ENCODE results near the gene RNASE4. TPM values are rescaled to one million over a fixed set of nuclear protein-coding genes. Genes with fewer than 3 reads are reported as not detected.
A peak's percentile ranks its signal among the peaks of the same experiment; 100 is the strongest.

The RNASE4 gene
- total RNA-seq, 4 donors from 2014 or later: 5.8 to 51.7 (median 33.6) TPM

DNA sequence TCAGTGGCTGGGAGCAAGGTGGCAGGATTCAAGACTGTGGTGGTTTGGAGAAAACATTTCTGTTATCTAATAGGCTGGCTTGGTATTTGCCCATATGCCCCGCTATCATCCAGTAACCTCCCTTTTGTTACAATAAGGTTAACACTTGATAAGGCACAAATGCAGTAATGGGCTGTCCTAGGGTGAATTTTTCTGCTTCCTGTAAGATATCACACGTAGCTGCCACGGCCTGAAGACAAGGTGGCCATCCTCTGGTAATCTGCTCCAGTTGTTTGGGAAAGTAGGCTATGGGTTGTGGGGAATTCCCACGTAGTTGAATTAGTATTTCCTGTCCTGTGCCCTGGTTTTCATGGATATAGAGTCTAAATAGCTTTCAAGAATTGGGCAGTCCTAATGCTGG, 27.3 kb downstream of the RNASE4 start:
- H3K27me3 ChIP-seq: no peaks in the 10 kb centered on the region
- H3K27ac ChIP-seq: no peak overlapping the region

DNA sequence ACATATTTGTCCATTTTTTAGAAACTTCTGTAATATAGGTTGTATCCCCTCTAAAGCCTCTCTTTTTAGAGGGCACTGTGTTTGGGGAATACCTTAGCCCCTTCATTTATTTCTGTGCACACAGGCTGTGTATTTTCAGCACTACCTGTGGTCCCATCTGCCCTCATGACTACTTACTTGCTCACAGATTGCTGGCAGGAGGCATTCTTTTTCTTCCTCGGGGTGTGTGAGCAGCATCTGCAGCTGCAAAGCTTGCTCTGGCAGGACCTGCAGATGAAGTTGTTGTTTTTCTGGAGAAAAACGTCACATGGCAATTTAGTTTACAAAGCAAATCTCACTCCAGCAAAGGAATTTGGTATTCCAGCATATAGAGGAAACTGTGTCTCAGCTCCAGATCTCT, 28.5 kb downstream of the RNASE4 start:
- Histone ChIP-seq H3K9me3 (no peaks in the 10 kb centered on the region), H3K27me3 (no peaks in the 10 kb centered on the region), H3K36me3 (no peaks in the 10 kb centered on the region), H3K4me1 (peaks cover 0 to 5% (median 0%) of the 10 kb centered on the region in 4 donors), H3K27ac (peak overlapping the region in 1 of 4 donors; percentile 27), H3K4me3 (no peak overlapping the region)
- TF ChIP-seq POLR2A (IDR thresholded peaks at IDR 0.05): no peak
- TF ChIP-seq, protein P1, sequence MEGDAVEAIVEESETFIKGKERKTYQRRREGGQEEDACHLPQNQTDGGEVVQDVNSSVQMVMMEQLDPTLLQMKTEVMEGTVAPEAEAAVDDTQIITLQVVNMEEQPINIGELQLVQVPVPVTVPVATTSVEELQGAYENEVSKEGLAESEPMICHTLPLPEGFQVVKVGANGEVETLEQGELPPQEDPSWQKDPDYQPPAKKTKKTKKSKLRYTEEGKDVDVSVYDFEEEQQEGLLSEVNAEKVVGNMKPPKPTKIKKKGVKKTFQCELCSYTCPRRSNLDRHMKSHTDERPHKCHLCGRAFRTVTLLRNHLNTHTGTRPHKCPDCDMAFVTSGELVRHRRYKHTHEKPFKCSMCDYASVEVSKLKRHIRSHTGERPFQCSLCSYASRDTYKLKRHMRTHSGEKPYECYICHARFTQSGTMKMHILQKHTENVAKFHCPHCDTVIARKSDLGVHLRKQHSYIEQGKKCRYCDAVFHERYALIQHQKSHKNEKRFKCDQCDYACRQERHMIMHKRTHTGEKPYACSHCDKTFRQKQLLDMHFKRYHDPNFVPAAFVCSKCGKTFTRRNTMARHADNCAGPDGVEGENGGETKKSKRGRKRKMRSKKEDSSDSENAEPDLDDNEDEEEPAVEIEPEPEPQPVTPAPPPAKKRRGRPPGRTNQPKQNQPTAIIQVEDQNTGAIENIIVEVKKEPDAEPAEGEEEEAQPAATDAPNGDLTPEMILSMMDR (IDR thresholded peaks at IDR 0.05): no peak
- DNase-seq: no peak

More for the DNA sequence above, 27.3 kb downstream of the RNASE4 start:
- no peak for DNase-seq
- Histone ChIP-seq H3K9me3 (no peaks in the 10 kb centered on the region), H3K4me3 (no peak overlapping the region), H3K36me3 (no peaks in the 10 kb centered on the region), H3K4me1 (peaks cover 0 to 5% (median 0%) of the 10 kb centered on the region in 4 donors)
- TF ChIP-seq, protein P1 (IDR thresholded peaks at IDR 0.05): no peak
- TF ChIP-seq POLR2A (IDR thresholded peaks at IDR 0.05): no peak

DNA sequence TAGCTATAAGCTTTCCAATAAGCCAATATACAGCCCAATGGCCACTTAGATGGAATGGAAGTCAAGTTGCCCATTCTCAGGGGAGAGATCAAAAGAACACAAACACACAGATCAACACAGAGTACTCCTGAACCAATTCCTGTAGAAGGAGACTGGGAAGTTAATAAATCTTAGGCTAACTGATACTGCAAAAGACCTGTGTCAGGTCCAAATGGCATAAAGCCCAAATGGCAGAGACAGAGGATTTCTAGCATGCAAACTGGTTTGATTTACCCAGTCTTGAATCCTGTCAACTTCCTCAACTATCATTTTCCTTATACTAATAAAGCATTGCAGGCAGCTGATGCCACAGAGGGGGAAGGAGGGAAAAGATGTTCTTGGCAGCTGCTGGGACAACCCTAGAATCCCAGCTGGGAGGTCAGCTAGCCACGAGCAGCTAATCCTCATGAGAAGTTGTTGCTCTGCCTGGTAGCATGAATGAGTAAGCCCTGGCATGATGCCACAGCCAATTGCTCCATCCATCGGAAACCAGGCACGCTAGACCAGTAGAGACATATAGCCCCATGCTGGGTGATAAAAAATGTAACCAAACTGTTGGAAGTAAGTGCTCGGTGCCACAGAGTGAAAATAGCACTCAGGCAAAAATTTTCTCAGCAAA, 30.4 kb downstream of the RNASE4 start:
- TF ChIP-seq POLR2A (IDR thresholded peaks at IDR 0.05): no peak
- TF ChIP-seq, protein P1 (IDR thresholded peaks at IDR 0.05): no peak
- Histone ChIP-seq H3K27ac (peak overlapping the region; percentile 23 to 71 (median 55)), H3K4me1 (peaks cover 0 to 6% (median 2%) of the 10 kb centered on the region in 4 donors), H3K27me3 (no peaks in the 10 kb centered on the region), H3K9me3 (no peaks in the 10 kb centered on the region), H3K4me3 (no peak overlapping the region), H3K36me3 (no peaks in the 10 kb centered on the region)
- peak in 2 of 3 donors; percentile 56 to 80 for DNase-seq

DNA sequence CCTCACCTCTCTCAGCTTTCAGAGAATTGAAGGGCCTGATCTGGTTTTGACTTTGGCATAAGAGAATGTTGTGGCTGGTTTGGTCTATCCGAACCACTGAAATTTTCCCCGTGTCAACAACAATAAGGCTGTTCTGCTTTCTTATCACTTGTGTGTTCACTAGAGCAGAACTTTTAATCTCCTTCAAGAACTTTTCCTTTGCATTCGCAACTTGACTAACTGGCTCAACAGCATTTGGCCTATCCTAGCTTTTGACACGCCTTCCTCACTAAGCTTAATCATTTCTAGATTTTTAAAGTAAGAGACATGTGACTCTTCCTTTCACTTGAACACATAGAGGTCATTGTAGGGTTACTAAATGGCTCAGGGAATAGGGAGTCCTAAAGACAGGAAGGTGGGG, 35.4 kb downstream of the RNASE4 start:
- Histone ChIP-seq H3K4me3 (no peak overlapping the region), H3K36me3 (no peaks in the 10 kb centered on the region), H3K27ac (peak overlapping the region; percentile 8 to 50 (median 38)), H3K4me1 (peaks cover 0 to 6% (median under 1%) of the 10 kb centered on the region in 4 donors), H3K9me3 (no peaks in the 10 kb centered on the region), H3K27me3 (no peaks in the 10 kb centered on the region)
- DNase-seq: no peak
- TF ChIP-seq, protein P1 (IDR thresholded peaks at IDR 0.05): no peak
- no peak for TF ChIP-seq POLR2A (IDR thresholded peaks at IDR 0.05)

DNA sequence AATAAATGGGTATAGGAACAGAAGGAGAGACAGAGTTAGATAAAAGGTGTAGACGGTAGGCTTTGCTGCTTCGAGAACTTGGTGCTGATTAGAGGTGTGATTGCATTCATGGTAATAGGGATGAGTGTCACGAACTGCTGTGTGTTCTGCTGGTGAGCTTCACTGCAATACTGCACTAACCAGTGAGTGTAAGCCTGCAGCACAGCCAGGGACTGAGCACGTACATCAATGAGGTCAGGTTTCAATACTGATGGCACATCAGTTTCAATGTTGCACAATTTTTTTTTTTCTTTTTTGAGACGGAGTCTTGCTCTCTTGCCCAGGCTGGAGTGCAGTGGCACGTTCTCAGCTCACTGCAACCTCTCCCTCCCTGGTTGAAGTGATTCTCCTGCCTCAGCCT, 36.4 kb downstream of the RNASE4 start:
- H3K4me1 ChIP-seq: peaks cover 0 to 6% (median 0%) of the 10 kb centered on the region in 4 donors
- no peaks in the 10 kb centered on the region for H3K9me3 ChIP-seq
- H3K27me3 ChIP-seq: no peaks in the 10 kb centered on the region
- no peaks in the 10 kb centered on the region for H3K36me3 ChIP-seq
- DNase-seq: no peak
- H3K4me3 ChIP-seq: no peak overlapping the region
- TF ChIP-seq, protein P1 (IDR thresholded peaks at IDR 0.05): no peak
- TF ChIP-seq POLR2A (IDR thresholded peaks at IDR 0.05): no peak
- H3K27ac ChIP-seq: no peak overlapping the region

Data from Peyer's patch (tissue), 4 donors.